HepG2 (cell line): ENCODE measurements around the gene PFKFB2.

Experiments used
- CBX5 ChIP-seq: sonication (generic); formaldehyde crosslinking; IDR thresholded peaks from 2 replicates; pipeline ENCODE4 v1.4.0; 2020; ENCODE audit warnings: missing genetic modification reagents, borderline replicate concordance
- GMEB1 ChIP-seq: sonication (generic); formaldehyde crosslinking; IDR thresholded peaks from 2 replicates; pipeline ENCODE4 v1.5.1; 2020; ENCODE audit warnings: missing genetic modification reagents, mild to moderate bottlenecking, borderline replicate concordance
- HNRNPK ChIP-seq: fragments of 200-400 bp; formaldehyde crosslinking; IDR thresholded peaks from 2 replicates; pipeline ENCODE4 v1.6.1; 2018; ENCODE audit warnings: low read length, low read depth, moderate library complexity, mild to moderate bottlenecking; ENCODE audit not compliant: poor library complexity, severe bottlenecking
- MZF1 ChIP-seq: sonication (generic); formaldehyde crosslinking; IDR thresholded peaks from 2 replicates; pipeline ENCODE4 v1.8.1; 2023; ENCODE audit warnings: mild to moderate bottlenecking, missing genetic modification reagents, borderline replicate concordance
- NFE2L2 ChIP-seq: fragments of 150-350 bp; IDR thresholded peaks from 2 replicates; pipeline ENCODE4 v1.6.1; 2014; ENCODE audit warnings: low read length
- POLR2AphosphoS5 ChIP-seq: IDR thresholded peaks from 2 replicates; pipeline ENCODE4 v1.6.1; 2012; ENCODE audit warnings: low read depth, low read length
- RBFOX2 ChIP-seq: fragments of 200-400 bp; formaldehyde crosslinking; IDR thresholded peaks from 2 replicates; pipeline ENCODE4 v1.6.1; 2017; ENCODE audit warnings: low read depth, mild to moderate bottlenecking, low read length
- SP1 ChIP-seq, 2 experiments: fragments of 450-650 bp in 1 of 2; sonication (generic) in 1 of 2; formaldehyde crosslinking in 1 of 2; IDR thresholded peaks; 2 replicates each; pipeline versions ENCODE4 v1.4.0 to v1.6.1; 2016 to 2020; ENCODE audit warnings: missing genetic modification reagents in 1 of 2
- TBP ChIP-seq: sonication (generic); formaldehyde crosslinking; IDR thresholded peaks from 2 replicates; pipeline ENCODE4 v1.5.0; 2020; ENCODE audit warnings: missing genetic modification reagents
- ZNF12 ChIP-seq: sonication (generic); formaldehyde crosslinking; IDR thresholded peaks from 2 replicates; pipeline ENCODE4 v1.5.0; 2020; ENCODE audit warnings: missing genetic modification reagents
- ZNF24 ChIP-seq: fragments of 450-650 bp; IDR thresholded peaks from 2 replicates; pipeline ENCODE4 v1.6.1; 2017; ENCODE audit warnings: antibody characterized with exemption, mild to moderate bottlenecking
- ZNF33A ChIP-seq: sonication (generic); formaldehyde crosslinking; IDR thresholded peaks from 2 replicates; pipeline ENCODE4 v1.5.1; 2020; ENCODE audit warnings: missing genetic modification reagents, mild to moderate bottlenecking, moderate library complexity, borderline replicate concordance
- ZSCAN5A ChIP-seq: sonication (generic); formaldehyde crosslinking; IDR thresholded peaks from 2 replicates; pipeline ENCODE4 v1.8.0; 2022; ENCODE audit warnings: mild to moderate bottlenecking, missing genetic modification reagents, borderline replicate concordance
- TF ChIP-seq, protein P1 (sequence below): sonication (generic); formaldehyde crosslinking; IDR thresholded peaks from 2 replicates; pipeline ENCODE4 v1.5.0; 2020; ENCODE audit warnings: mild to moderate bottlenecking, missing genetic modification reagents, moderate library complexity

- no peak for TF ChIP-seq POLR2AphosphoS5
- no peak for TF ChIP-seq SP1 (IDR thresholded peaks at IDR 0.05)
- TF ChIP-seq SP1 (CRISPR knock-in tag; IDR thresholded peaks at IDR 0.05), result no peak
- TF ChIP-seq CBX5 (CRISPR knock-in tag), result no peak
- no peak for TF ChIP-seq ZNF12 (CRISPR knock-in tag)
- TF ChIP-seq ZSCAN5A (CRISPR knock-in tag), result no peak
- no peak for TF ChIP-seq NFE2L2
- TF ChIP-seq ZNF24, result no peak
- TF ChIP-seq HNRNPK, result no peak
- TF ChIP-seq, protein P1, sequence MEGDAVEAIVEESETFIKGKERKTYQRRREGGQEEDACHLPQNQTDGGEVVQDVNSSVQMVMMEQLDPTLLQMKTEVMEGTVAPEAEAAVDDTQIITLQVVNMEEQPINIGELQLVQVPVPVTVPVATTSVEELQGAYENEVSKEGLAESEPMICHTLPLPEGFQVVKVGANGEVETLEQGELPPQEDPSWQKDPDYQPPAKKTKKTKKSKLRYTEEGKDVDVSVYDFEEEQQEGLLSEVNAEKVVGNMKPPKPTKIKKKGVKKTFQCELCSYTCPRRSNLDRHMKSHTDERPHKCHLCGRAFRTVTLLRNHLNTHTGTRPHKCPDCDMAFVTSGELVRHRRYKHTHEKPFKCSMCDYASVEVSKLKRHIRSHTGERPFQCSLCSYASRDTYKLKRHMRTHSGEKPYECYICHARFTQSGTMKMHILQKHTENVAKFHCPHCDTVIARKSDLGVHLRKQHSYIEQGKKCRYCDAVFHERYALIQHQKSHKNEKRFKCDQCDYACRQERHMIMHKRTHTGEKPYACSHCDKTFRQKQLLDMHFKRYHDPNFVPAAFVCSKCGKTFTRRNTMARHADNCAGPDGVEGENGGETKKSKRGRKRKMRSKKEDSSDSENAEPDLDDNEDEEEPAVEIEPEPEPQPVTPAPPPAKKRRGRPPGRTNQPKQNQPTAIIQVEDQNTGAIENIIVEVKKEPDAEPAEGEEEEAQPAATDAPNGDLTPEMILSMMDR, result no peak
- no peak for TF ChIP-seq RBFOX2
- TF ChIP-seq GMEB1, result no peak
- no peak for TF ChIP-seq TBP (CRISPR knock-in tag)
- no peak for TF ChIP-seq ZNF33A (CRISPR knock-in tag)
- no peak for TF ChIP-seq MZF1
Observed at GRCh38 chr1:207084232-207084631, 31.2 kb downstream of the PFKFB2 start.
